HEK293 (cell line): ENCODE results near the gene MAN1B1.

Source experiments
- CTCF ChIA-PET: fragments of 350-600 bp; formaldehyde crosslinking; extraction: SDS; loops from one replicate; lab custom pipeline; 2021; ENCODE audit warnings: antibody characterized with exemption; lab: Yijun Ruan, JAX
- POLR2A ChIA-PET: fragments of 300-600 bp; formaldehyde crosslinking; extraction: SDS; loops from one replicate; lab custom pipeline; 2020; ENCODE audit warnings: antibody characterized with exemption, inconsistent platforms; lab: Yijun Ruan, JAX
- H3K27ac ChIP-seq: fragments of 200-500 bp; sonication (Bioruptor generic); 2 replicates; pipeline ENCODE4 v1.5.1; 2014; ENCODE audit warnings: low read depth, low read length, control low read depth, inconsistent platforms; ENCODE audit errors: extremely low read depth
- H3K36me3 ChIP-seq, 2 experiments: fragments of 200-500 bp in 1 of 2; sonication (Bioruptor generic) in 1 of 2; 1 replicate in 1 of 2; 2 replicates in 1 of 2; pipeline ENCODE4 v1.5.1; 2014 to 2017; ENCODE audit warnings: inconsistent platforms in 2 of 2, low read length in 2 of 2; ENCODE audit not compliant: control insufficient read depth in 2 of 2, insufficient read depth in 1 of 2
- H3K4me1 ChIP-seq: fragments of 200-500 bp; sonication (Bioruptor generic); 2 replicates; pipeline ENCODE4 v1.5.1; 2014; ENCODE audit warnings: mild to moderate bottlenecking, low read length, inconsistent platforms; ENCODE audit not compliant: control insufficient read depth, insufficient read depth
- H3K4me3 ChIP-seq: 2 replicates; pipeline ENCODE4 v1.5.1; 2011; ENCODE audit warnings: low read depth, mild to moderate bottlenecking, control low read depth, low read length, moderate library complexity
- H3K9me3 ChIP-seq: fragments of 200-500 bp; sonication (Bioruptor generic); 2 replicates; pipeline ENCODE4 v1.5.1; 2014; ENCODE audit warnings: low read depth, low read length, inconsistent platforms; ENCODE audit not compliant: control insufficient read depth, insufficient read depth
- IKZF3 ChIP-seq: fragments of 450-650 bp; IDR thresholded peaks from 2 replicates; pipeline ENCODE4 v1.5.0; 2018; ENCODE audit warnings: missing biosample characterization, mild to moderate bottlenecking, missing genetic modification characterization, moderate library complexity
- KLF8 ChIP-seq: fragments of 450-650 bp; formaldehyde crosslinking; IDR thresholded peaks from 2 replicates; pipeline ENCODE4 v1.5.1; 2016; ENCODE audit warnings: missing biosample characterization, missing genetic modification characterization
- TRIM28 ChIP-seq: IDR thresholded peaks from 2 replicates; pipeline ENCODE4 v1.6.1; 2011; ENCODE audit warnings: low read length, control low read depth, borderline replicate concordance
- ZFHX2 ChIP-seq: fragments of 450-650 bp; formaldehyde crosslinking; conservative IDR thresholded peaks from 2 replicates; pipeline ENCODE4 v1.5.1; 2016; ENCODE audit warnings: missing biosample characterization, missing genetic modification characterization
- ZNF23 ChIP-seq: fragments of 450-650 bp; formaldehyde crosslinking; IDR thresholded peaks from 2 replicates; pipeline ENCODE4 v1.5.1; 2016; ENCODE audit warnings: missing biosample characterization, missing genetic modification characterization, borderline replicate concordance
- ZNF335 ChIP-seq: fragments of 450-650 bp; formaldehyde crosslinking; conservative IDR thresholded peaks from 2 replicates; pipeline ENCODE4 v1.5.1; 2016; ENCODE audit warnings: missing biosample characterization, missing genetic modification characterization
- ZNF549 ChIP-seq: fragments of 450-650 bp; IDR thresholded peaks from 2 replicates; pipeline ENCODE4 v1.5.1; 2018; ENCODE audit warnings: missing biosample characterization, missing genetic modification characterization, mild to moderate bottlenecking, inconsistent platforms, moderate library complexity
- ZNF600 ChIP-seq: fragments of 450-650 bp; formaldehyde crosslinking; IDR thresholded peaks from 2 replicates; pipeline ENCODE4 v1.5.1; 2016; ENCODE audit warnings: missing biosample characterization, missing genetic modification characterization
- ZNF623 ChIP-seq: fragments of 450-650 bp; formaldehyde crosslinking; IDR thresholded peaks from 2 replicates; pipeline ENCODE4 v1.5.1; 2016; ENCODE audit warnings: missing biosample characterization, missing genetic modification characterization
- TF ChIP-seq, protein P1 (sequence below): fragments of 450-650 bp; formaldehyde crosslinking; IDR thresholded peaks from 2 replicates; pipeline ENCODE4 v1.5.1; 2016; ENCODE audit warnings: missing biosample characterization, missing genetic modification characterization
- TF ChIP-seq, protein P2 (sequence below): fragments of 450-650 bp; IDR thresholded peaks from 2 replicates; pipeline ENCODE4 v1.5.1; 2018; ENCODE audit warnings: missing biosample characterization, mild to moderate bottlenecking, missing genetic modification characterization
- TF ChIP-seq, protein P3 (sequence below): fragments of 450-650 bp; formaldehyde crosslinking; IDR thresholded peaks from 2 replicates; pipeline ENCODE4 v1.5.1; 2016; ENCODE audit warnings: missing biosample characterization, missing genetic modification characterization
- TF ChIP-seq, protein P4 (sequence below): fragments of 450-650 bp; formaldehyde crosslinking; IDR thresholded peaks from 2 replicates; pipeline ENCODE4 v1.5.1; 2017; ENCODE audit warnings: missing biosample characterization, missing genetic modification characterization
- TF ChIP-seq, protein P5 (sequence below): fragments of 450-650 bp; formaldehyde crosslinking; IDR thresholded peaks from 2 replicates; pipeline ENCODE4 v1.5.1; 2016; ENCODE audit warnings: missing biosample characterization, missing genetic modification characterization

The MAN1B1 gene

DNA sequence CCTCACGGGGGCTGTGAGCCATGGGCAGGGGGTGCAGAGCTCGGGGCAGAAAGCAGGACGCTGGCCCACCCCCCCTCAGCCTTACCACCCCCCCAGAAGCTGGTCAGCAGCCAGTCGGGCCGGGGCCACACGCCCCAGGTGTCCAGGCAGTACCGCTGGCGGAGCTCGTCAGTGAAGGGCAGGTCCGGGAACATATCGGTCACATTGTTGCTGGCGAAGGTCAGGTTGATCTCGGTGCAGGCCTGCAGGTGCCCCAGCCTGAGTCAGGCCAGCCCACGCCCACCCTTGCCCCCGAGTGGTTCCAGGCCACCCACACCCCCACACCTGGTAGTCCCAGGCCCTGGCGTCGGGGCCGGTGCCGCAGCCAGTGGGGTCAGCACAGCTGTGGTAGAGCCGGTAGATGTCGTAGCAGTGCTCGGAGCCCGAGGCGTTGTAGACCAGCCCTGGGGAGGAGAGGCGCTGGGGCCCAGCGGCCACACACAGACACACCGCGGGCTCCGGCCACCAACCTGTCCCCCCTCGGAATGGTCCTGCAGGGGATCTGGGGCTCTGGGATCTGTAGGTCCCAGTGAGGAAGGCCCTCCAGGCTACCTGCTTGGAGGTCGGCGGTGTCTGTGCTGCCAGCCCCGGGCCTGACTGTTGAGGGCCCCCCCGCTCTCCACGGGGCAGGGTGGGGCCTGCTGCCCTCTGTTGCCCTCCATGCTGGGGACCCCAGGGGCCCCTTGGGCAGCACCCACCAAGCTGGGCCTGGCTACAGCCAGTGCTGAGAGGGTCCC is 25.2 kb downstream of the MAN1B1 start:
- H3K4me3 ChIP-seq, result no peak overlapping the region
- TF ChIP-seq, protein P1, sequence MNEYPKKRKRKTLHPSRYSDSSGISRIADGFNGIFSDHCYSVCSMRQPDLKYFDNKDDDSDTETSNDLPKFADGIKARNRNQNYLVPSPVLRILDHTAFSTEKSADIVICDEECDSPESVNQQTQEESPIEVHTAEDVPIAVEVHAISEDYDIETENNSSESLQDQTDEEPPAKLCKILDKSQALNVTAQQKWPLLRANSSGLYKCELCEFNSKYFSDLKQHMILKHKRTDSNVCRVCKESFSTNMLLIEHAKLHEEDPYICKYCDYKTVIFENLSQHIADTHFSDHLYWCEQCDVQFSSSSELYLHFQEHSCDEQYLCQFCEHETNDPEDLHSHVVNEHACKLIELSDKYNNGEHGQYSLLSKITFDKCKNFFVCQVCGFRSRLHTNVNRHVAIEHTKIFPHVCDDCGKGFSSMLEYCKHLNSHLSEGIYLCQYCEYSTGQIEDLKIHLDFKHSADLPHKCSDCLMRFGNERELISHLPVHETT (tag by site-specific recombination), result no peak
- TF ChIP-seq, all 188 proteins: peak for 0
- no peaks in the 10 kb centered on the region for H3K4me1 ChIP-seq
- peaks cover 0 to 31% of the 10 kb centered on the region in 2 experiments; a peak in 1 of 3 replicates for H3K36me3 ChIP-seq
- POLR2A ChIA-PET, result no interaction called here
- no peak overlapping the region for H3K27ac ChIP-seq
- CTCF ChIA-PET, result interaction anchor here (1.2 to 1.9 kb wide), 2 partner anchors 44 to 83 kb away, joined by 4 read pairs; no protein-coding TSS in a partner anchor
- H3K9me3 ChIP-seq, result no peaks in the 10 kb centered on the region

DNA sequence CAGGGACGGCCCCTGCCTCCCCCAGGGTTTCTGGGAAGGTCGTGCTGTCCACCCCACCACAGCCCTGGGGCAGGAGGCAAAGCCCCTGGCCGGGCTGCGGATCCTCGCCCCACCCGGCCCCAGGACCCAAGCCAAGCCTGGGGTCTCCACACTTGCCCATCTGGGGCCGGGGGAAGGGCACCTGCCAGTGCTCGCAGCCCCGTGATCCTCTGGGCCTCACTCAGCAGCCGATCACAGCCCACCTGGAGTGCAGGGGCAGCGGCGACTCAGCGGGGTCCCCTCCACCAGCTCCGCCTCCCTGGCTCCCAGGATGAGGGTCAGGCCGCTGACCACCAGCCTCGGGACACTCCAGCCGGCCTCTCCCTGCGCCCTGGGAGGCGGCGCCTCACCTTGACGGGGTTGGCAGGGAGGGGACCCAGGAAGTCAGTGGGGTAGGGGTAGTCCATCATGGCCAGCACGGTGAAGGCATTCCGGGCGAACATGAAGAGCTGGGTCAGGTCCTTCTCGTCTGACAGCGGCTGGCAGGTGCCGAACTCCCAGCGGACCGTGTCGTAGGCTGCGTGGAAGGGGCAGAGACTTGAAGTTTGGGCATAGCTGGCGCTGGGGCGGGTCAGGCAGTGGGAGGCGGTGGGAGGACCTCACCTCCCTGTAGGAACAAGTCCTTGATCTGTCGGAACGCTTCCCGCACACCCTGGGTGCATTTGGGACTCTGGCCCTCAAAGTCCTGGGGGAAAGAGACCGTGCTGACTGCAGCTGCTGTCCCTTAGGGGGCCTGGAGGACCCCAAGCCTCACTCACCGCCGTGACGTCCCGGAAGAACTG is 26.0 kb downstream of the MAN1B1 start:
- H3K4me3 ChIP-seq, result no peak overlapping the region
- no peaks in the 10 kb centered on the region for H3K4me1 ChIP-seq
- H3K36me3 ChIP-seq, result peaks cover 0 to 23% of the 10 kb centered on the region in 2 experiments; a peak in 1 of 3 replicates
- CTCF ChIA-PET, result interaction anchor here (1.2 to 1.9 kb wide), 2 partner anchors 45 to 84 kb away, joined by 4 read pairs; no protein-coding TSS in a partner anchor
- TF ChIP-seq ZNF600 (tag by site-specific recombination) (peak; percentile 51; the same call in 1 of the 2 replicates), ZNF23 (tag by site-specific recombination) (no peak), KLF8 (tag by site-specific recombination) (peak; percentile 31; the same call in 1 of the 2 replicates), ZFHX2 (0 out of 2 replicates have a peak, but pooled peaks have one; percentile 19), IKZF3 (tag by site-specific recombination) (no peak)
- TF ChIP-seq, protein P2, sequence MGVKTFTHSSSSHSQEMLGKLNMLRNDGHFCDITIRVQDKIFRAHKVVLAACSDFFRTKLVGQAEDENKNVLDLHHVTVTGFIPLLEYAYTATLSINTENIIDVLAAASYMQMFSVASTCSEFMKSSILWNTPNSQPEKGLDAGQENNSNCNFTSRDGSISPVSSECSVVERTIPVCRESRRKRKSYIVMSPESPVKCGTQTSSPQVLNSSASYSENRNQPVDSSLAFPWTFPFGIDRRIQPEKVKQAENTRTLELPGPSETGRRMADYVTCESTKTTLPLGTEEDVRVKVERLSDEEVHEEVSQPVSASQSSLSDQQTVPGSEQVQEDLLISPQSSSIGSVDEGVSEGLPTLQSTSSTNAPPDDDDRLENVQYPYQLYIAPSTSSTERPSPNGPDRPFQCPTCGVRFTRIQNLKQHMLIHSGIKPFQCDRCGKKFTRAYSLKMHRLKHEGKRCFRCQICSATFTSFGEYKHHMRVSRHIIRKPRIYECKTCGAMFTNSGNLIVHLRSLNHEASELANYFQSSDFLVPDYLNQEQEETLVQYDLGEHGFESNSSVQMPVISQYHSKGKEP, result no peak
- no peak overlapping the region for H3K27ac ChIP-seq
- POLR2A ChIA-PET, result interaction anchor here (1.1 to 1.4 kb wide), 2 partner anchors 23 to 128 kb away, joined by 4 to 6 read pairs; partner anchors contain the start of gene TUBB4B
- H3K9me3 ChIP-seq, result no peaks in the 10 kb centered on the region

DNA sequence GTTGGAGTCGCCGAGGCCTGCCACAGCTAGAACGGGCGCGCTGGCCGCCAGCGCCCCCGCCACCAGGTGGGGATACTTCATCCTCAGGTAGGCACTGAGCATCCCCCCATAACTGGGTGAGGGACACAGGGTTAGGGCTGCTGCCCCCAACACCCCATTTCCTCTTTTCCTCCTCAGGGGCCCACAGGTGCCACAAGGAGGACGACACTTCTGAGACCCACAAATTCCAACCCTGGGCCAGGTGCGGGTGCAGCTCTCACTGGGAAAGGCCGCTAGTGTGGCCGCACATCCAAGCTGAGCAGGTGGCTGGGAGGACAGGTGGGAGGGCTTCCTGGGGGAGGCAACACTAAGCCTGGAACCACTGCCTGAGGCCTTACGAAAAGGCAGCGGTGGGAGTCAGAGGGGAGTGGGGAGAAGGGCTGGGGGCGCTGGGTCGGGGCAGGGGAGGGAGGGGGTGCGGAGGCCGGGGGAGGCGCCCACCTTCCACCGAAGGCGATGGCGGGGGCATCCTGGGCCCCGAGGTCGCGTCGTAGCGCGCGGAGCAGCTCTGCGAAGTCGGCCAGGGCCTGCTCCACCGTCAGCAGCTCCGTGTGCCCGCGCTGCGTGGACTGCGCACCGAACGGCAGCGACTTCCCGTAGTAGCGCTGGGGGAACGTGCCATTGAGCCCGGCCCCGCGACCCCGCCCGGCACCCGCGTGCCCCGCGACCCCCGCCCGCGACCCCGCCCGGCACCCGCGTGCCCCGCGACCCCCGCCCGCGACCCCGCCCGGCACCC is 26.8 kb downstream of the MAN1B1 start:
- Histone ChIP-seq H3K27ac (no peak overlapping the region), H3K4me1 (no peaks in the 10 kb centered on the region)
- POLR2A ChIA-PET, result interaction anchor here (1.1 to 1.4 kb wide), 2 partner anchors 24 to 127 kb away, joined by 4 to 6 read pairs; partner anchors contain the start of gene TUBB4B

DNA sequence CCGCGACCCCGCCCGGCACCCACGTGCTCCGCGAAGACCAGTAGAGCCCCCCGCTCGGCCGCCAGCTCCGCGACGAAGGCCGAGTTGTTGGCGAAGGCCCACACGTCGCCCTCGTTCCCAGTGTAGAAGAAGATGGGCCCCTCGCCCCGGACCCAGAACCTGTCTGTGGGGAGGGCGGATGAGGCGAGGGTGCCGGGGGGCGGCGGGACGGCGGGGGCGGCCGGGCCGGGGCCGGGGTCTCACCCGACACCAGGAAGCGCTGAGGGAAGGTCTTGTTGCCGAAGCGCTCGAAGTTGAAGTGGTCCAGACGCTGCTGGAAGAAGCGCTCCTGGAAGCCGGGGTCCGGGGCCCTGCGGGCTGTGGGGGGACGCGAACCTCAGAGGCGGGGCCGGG is 27.4 kb downstream of the MAN1B1 start:
- Histone ChIP-seq H3K4me1 (no peaks in the 10 kb centered on the region), H3K36me3 (peaks cover 0 to 8% of the 10 kb centered on the region in 2 experiments; a peak in 1 of 3 replicates), H3K4me3 (peak overlapping the region; percentile 4), H3K27ac (no peak overlapping the region), H3K9me3 (no peaks in the 10 kb centered on the region)
- ChIA-PET CTCF (interaction anchor here (0.6 kb wide), 1 partner anchor 121 kb away, joined by 4 read pairs; no protein-coding TSS in a partner anchor), POLR2A (interaction anchor here (1.4 kb wide), 1 partner anchor 126 kb away, joined by 6 read pairs; the partner anchor contains the start of gene TUBB4B)
- TF ChIP-seq ZFHX2 (no peak), ZNF335 (tag by site-specific recombination) (no peak), ZNF623 (tag by site-specific recombination) (no peak), ZNF549 (no peak), TRIM28 (no peak)
- TF ChIP-seq, protein P3, sequence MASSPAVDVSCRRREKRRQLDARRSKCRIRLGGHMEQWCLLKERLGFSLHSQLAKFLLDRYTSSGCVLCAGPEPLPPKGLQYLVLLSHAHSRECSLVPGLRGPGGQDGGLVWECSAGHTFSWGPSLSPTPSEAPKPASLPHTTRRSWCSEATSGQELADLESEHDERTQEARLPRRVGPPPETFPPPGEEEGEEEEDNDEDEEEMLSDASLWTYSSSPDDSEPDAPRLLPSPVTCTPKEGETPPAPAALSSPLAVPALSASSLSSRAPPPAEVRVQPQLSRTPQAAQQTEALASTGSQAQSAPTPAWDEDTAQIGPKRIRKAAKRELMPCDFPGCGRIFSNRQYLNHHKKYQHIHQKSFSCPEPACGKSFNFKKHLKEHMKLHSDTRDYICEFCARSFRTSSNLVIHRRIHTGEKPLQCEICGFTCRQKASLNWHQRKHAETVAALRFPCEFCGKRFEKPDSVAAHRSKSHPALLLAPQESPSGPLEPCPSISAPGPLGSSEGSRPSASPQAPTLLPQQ (tag by site-specific recombination), result no peak
- TF ChIP-seq, protein P4, sequence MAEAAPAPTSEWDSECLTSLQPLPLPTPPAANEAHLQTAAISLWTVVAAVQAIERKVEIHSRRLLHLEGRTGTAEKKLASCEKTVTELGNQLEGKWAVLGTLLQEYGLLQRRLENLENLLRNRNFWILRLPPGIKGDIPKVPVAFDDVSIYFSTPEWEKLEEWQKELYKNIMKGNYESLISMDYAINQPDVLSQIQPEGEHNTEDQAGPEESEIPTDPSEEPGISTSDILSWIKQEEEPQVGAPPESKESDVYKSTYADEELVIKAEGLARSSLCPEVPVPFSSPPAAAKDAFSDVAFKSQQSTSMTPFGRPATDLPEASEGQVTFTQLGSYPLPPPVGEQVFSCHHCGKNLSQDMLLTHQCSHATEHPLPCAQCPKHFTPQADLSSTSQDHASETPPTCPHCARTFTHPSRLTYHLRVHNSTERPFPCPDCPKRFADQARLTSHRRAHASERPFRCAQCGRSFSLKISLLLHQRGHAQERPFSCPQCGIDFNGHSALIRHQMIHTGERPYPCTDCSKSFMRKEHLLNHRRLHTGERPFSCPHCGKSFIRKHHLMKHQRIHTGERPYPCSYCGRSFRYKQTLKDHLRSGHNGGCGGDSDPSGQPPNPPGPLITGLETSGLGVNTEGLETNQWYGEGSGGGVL (tag by site-specific recombination), result no peak

More for the DNA sequence above, 26.8 kb downstream of the MAN1B1 start:
- H3K9me3 ChIP-seq, result no peaks in the 10 kb centered on the region
- peaks cover 0 to 15% of the 10 kb centered on the region in 2 experiments; a peak in 1 of 3 replicates for H3K36me3 ChIP-seq
- CTCF ChIA-PET, result interaction anchor here (0.6 to 1.9 kb wide), 3 partner anchors 46 to 122 kb away, joined by 4 read pairs; no protein-coding TSS in a partner anchor
- no peak overlapping the region for H3K4me3 ChIP-seq
- TF ChIP-seq, protein P5, sequence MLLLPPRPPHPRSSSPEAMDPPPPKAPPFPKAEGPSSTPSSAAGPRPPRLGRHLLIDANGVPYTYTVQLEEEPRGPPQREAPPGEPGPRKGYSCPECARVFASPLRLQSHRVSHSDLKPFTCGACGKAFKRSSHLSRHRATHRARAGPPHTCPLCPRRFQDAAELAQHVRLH, result no peak
